PFSK-1 (cell line): Measurements from ENCODE around the gene MCUR1.

Experiments used
- FOXP2 ChIP-seq: optimal IDR thresholded peaks from 2 replicates; pipeline ENCODE3; 2011; ENCODE audit warnings: borderline replicate concordance, control low read depth, inconsistent platforms; ENCODE audit not compliant: insufficient read depth; ENCODE audit errors: extremely low read length, extremely low read depth
- POLR2AphosphoS5 ChIP-seq: IDR thresholded peaks from 2 replicates; pipeline ENCODE4 v1.6.1; 2012; ENCODE audit warnings: low read depth, mild to moderate bottlenecking, control low read depth, low read length, moderate library complexity
- SIN3A ChIP-seq: IDR thresholded peaks from 2 replicates; pipeline ENCODE4 v1.6.1; 2012; ENCODE audit warnings: mild to moderate bottlenecking, low read length, moderate library complexity, borderline replicate concordance; ENCODE audit not compliant: insufficient read depth
- TAF1 ChIP-seq: IDR thresholded peaks from 2 replicates; pipeline ENCODE4 v1.6.1; 2012; ENCODE audit warnings: low read length, control low read depth, borderline replicate concordance; ENCODE audit not compliant: insufficient read depth
- TF ChIP-seq, protein P1 (sequence below), 2 experiments: IDR thresholded peaks; 2 replicates each; pipeline versions ENCODE4 v1.6.1 to v1.8.0; 2011 to 2012; ENCODE audit warnings: low read depth in 2 of 2, low read length in 2 of 2, control low read depth in 1 of 2, inconsistent platforms in 1 of 2, mild to moderate bottlenecking in 1 of 2, moderate library complexity in 1 of 2; ENCODE audit not compliant: insufficient read depth in 1 of 2

Gene MCUR1

DNA sequence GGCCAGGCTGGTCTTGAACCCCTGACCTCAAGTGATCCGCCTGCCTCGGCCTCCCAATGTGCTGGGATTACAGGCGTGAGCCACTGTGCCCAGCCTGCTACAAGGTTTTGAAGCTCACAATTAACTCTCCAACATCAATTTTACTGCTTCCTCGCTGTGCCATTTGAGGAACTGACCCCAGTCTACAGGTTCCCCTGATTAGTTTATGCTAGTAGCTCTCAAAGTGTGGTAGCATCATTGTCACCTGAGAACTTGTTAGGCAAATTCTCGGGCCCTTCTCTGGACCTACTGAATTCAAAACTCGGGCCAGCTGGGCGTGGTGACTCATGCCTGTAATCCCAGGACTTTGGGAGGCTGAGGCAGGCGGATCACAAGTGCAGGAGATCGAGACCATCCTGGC lies 49.4 kb downstream of the MCUR1 start:
- TF ChIP-seq FOXP2 (no peak), POLR2AphosphoS5 (no peak), TAF1 (no peak), SIN3A (no peak)
- TF ChIP-seq, protein P1, sequence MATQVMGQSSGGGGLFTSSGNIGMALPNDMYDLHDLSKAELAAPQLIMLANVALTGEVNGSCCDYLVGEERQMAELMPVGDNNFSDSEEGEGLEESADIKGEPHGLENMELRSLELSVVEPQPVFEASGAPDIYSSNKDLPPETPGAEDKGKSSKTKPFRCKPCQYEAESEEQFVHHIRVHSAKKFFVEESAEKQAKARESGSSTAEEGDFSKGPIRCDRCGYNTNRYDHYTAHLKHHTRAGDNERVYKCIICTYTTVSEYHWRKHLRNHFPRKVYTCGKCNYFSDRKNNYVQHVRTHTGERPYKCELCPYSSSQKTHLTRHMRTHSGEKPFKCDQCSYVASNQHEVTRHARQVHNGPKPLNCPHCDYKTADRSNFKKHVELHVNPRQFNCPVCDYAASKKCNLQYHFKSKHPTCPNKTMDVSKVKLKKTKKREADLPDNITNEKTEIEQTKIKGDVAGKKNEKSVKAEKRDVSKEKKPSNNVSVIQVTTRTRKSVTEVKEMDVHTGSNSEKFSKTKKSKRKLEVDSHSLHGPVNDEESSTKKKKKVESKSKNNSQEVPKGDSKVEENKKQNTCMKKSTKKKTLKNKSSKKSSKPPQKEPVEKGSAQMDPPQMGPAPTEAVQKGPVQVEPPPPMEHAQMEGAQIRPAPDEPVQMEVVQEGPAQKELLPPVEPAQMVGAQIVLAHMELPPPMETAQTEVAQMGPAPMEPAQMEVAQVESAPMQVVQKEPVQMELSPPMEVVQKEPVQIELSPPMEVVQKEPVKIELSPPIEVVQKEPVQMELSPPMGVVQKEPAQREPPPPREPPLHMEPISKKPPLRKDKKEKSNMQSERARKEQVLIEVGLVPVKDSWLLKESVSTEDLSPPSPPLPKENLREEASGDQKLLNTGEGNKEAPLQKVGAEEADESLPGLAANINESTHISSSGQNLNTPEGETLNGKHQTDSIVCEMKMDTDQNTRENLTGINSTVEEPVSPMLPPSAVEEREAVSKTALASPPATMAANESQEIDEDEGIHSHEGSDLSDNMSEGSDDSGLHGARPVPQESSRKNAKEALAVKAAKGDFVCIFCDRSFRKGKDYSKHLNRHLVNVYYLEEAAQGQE (IDR thresholded peaks at IDR 0.05; ENCODE audit: insufficient read depth in 1 of 2, low read depth in 2 of 2, low read length in 2 of 2), result no peak

DNA sequence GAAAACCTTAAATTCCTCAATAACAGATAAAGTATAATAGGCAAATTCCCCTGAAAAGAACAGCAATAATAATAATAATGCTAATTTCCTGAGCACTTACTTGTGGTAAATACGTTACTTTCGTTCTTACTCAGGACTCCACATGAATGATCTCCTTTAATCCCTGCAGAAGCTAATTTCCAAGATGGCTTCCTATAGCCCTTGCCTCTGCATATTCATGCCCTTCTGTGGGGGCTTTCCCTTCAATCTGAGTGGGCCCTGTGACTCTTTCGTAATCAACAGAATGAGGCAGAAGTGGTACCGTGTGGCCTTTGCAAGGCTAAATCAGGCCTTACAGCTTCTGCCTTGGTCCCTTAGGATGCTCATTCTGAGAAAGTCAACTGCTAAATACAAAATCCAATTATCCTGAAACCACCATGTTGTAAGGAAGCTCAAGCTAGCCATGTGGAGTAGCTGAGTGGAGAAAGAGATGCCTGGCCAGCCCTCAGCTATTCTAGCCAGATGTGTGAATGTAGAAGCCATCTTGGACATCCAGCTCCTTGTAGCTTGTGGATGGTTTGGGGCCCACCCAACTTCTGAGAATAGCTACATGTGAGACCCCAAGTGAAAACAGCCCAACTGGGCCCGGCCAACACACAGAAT lies 50.5 kb downstream of the MCUR1 start:
- TF ChIP-seq TAF1, result no peak
- no peak for TF ChIP-seq SIN3A
- TF ChIP-seq, protein P1 (IDR thresholded peaks at IDR 0.05; ENCODE audit: insufficient read depth in 1 of 2, low read depth in 2 of 2, low read length in 2 of 2), result no peak
- no peak for TF ChIP-seq POLR2AphosphoS5
- no peak for TF ChIP-seq FOXP2

DNA sequence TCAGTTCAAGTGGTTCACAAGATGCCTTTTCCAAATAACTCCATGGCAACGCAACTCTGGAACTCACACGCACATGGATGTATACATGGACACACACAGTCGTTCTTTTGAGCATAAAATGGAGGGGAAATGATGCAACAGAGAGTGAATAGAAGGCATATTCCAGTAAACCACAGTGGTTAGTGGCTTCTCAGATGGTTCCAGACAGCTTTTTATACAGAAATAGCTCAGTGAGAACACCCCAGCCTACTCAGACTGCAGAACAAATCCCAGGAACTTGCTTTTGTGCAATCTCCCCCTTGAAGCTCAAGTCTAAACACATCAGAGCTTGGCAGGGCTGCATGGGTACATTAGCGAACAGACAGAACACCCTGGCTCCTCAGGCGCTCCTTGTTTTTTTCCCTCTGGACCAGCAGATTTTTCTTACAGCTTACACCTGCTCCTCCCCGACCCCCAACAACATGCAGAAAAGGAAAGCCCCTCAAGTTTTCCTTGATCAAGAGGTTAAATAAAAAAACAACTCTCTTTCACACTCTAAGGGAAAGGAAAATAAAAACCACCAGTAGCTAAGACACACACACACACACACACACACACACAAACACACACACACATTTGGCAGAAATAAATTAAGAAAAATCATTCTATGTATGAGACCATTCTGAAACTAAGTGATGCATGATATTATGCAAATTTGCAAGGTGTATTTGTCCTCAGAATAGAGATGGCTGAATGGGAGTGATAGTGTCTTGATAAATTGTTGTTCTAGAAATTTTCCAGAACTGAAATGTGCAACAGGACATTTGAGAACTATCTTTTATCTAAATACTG lies 51.5 kb downstream of the MCUR1 start:
- no peak for TF ChIP-seq SIN3A
- no peak for TF ChIP-seq POLR2AphosphoS5
- no peak for TF ChIP-seq TAF1
- TF ChIP-seq FOXP2, result no peak
- TF ChIP-seq, protein P1 (IDR thresholded peaks at IDR 0.05; ENCODE audit: insufficient read depth in 1 of 2, low read depth in 2 of 2, low read length in 2 of 2), result no peak

DNA sequence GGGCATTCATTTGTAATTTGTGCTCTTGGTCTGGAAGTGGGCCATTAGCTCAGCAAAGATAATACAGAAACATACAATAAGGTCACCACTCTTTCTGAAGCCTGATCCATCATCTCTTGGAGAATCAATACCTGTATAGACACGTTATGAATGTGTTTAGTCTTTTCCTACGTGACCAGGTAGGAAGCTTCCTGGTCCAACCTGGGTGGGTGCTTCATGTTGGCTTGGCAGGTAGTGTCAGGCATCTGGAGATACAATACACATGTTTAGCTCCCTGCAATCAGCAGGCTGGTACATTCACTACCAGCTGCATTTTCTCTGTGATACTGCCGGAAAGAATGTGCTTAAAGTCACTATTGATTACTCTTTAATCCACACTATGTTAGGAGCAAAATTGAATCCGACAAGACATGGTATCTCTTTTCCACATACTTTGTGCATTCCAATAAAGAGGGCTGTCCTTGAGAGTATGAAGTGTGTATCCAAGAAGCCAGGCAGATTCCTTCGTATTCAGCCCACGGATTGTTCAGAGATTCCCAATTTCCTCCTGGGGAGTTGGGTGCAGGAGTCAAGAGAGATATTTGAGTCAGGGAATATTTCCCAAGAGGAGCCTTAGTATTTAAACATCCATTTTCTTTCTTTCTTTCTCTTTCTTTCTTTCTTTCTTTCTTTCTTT lies 52.9 kb downstream of the MCUR1 start:
- TF ChIP-seq, protein P1 (IDR thresholded peaks at IDR 0.05; ENCODE audit: insufficient read depth in 1 of 2, low read depth in 2 of 2, low read length in 2 of 2), result no peak
- no peak for TF ChIP-seq POLR2AphosphoS5
